GM19468 (cell line): Measurements from ENCODE around the gene HLA-E.
"Not testable (repeated sequence)": the region's sequence is repeated elsewhere in the genome, so short reads cannot be mapped to it uniquely, and the experiment has no call there.

Experiments used
- ATAC-seq: cut with Tn5 transposase; IDR thresholded peaks from one replicate; pipeline ENCODE4 v1.9.1; 2021; ENCODE audit warnings: mild to moderate bottlenecking, moderate library complexity, moderate number of reproducible peaks; ENCODE audit not compliant: unreplicated experiment; ENCODE audit errors: extremely low read depth

Gene HLA-E

GRCh38 chr6:30500421-30501355, 11.4 kb downstream of the HLA-E start:
- no peak for ATAC-seq

GRCh38 chr6:30507849-30508827, 18.8 kb downstream of the HLA-E start:
- no peak for ATAC-seq

GRCh38 chr6:30508890-30509736, 19.8 kb downstream of the HLA-E start:
- ATAC-seq = no peak

DNA sequence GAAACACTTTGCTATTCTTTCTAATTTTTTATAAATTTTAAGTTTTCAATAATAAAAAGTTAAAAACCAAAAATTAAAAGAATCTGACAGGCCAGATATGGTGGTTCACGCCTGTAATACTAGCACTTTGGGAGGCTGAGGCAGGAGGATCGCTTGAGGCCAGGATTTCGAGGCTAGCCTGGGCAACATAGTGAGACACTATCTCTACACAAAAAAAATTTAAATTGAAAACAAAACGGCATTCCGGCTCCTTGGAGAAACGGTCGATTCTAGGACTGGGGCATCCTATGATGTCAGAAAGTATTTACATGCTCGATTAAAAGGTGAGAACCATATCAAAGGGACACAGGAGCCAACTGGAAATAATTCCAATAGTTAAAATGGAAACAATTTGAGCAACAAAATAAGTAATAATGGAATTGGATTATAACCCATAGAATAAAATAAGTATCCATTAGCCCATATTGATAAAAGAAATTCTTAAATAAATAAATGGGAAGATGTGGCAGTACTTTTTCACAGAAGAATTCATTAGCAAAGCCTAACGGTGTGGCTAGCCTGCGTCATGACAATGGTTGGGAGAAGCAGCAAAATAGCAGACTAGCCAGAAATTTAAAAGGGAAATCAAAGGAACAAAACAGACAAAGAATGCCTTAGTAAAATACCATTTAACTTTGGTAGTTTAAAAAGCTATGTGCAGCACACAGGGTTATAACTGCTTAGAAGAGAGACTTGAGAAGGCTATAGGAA, 21.3 kb downstream of the HLA-E start:
- ATAC-seq = no peak

DNA sequence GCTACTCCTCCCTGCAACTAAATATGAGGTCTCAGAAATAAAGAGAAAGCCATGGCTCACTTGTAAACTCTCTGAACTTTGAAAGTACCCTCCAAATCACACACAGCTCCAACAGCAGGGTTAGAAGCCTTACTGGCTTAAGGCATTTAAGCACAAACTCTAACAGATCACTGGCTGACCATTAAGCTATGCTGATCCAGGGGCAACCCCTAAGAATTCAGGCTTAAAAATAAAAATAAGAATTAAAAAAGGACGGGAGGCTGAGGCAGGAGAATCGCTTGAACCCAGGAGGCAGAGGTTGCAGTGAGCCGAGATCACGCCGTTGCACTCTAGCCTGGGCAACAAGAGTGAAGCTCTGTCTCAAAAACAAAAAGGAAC, 21.8 kb downstream of the HLA-E start:
- ATAC-seq = no peak

DNA sequence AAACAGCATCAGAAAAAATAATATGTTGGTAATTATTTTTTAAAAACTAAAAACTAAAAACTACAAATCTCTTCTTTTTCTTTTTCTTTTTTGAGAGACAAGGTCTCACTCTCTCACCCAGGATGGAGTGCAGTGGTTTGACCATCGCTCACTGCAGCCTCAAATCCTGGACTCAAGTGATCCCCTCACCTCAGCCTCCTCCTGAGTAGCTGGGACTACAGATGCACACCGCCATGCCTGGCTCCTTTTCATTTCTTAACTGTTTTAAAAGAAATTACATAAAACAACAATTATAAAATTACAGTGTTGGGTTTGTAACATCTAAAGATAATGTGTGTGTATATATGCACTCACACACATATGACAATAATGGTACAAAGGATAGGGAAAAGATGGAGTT, 24.1 kb downstream of the HLA-E start:
- no peak for ATAC-seq

- ATAC-seq = no peak
These were observed 25.8 kb downstream of the HLA-E start for GRCh38 chr6:30515106-30515505.

DNA sequence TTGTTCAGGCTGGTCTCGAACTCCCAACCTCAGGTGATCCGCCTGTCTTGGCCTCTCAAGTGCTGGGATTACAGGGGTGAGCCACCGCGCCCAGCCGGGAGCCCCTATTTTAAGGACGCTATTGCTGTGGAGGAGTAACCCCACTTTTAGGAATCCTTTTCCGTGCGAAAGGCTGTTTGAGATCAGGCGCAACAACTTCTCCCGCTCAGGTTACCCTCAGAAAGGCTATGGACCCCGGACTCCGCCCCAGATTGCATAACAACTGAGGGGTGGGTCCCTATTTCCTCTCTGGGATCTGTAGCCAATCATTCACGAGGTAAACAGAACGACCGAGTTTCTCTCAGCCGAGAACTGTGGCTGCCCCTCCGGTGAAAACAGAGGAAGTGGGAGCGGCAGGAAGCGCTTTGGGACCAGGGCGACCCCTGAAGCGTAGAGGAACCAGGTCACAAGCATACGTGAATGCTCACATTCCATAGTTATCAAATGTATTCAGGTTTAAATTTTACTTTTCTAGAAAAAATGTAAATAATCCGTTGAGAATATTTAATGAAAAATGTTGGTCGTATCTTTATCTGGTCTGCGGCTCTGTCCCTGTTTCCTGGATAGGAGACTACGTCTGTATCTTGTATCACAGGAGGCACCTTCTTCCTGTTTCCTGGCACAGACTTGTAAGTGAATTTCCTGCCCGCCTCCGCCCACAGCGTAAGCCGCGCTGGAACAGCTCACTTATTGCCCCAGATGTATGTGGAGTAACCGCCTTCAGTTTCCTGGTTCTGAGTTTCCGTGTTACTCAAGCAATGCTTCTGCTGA, 26.8 kb downstream of the HLA-E start:
- no peak for ATAC-seq

- not testable (repeated sequence) for ATAC-seq
These were observed 27.4 kb downstream of the HLA-E start for GRCh38 chr6:30516754-30517076.

- not testable (repeated sequence) for ATAC-seq
These were observed 28.6 kb downstream of the HLA-E start for GRCh38 chr6:30517767-30518504.

GRCh38 chr6:30518505-30519145, 29.3 kb downstream of the HLA-E start:
- not testable (repeated sequence) for ATAC-seq

GRCh38 chr6:30520522-30520921, 31.2 kb downstream of the HLA-E start:
- no peak for ATAC-seq

DNA sequence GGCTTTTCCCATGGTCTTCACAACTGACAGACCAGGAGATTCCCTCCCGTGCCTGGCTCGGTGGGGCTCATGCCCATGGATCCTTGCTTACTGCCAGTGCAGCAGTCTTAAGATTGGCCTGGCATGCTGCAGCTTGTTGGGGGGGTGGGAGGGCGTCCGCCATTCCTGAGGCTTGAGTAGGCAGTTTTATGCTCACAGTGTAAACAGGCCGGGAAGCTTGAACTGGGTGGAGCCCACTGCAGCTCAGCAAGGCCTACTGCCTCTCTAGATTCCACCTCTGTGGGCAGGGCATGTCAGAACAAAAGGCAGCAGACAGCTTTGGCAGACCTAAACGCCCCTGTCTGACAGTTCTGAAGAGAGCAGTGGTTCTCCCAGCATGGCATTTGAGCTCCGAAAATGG, 31.8 kb downstream of the HLA-E start:
- not testable (repeated sequence) for ATAC-seq

DNA sequence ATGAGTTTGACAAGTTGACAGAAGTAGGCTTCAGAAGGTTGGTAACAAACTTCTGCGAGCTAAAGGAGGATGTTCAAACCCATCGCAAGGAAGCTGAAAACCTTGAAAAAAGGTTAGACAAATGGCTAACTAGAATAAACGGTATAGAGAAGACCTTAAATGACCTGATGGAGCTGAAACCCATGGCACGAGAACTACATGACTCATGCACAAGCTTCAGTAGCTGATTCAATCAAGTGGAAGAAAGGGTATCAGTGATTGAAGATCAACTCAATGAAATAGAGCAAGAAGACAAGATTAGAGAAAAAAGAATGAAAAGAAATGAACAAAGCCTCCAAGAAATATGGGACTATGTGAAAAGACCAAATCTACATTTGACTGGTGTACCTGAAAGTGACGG, 32.6 kb downstream of the HLA-E start:
- ATAC-seq = not testable (repeated sequence)

DNA sequence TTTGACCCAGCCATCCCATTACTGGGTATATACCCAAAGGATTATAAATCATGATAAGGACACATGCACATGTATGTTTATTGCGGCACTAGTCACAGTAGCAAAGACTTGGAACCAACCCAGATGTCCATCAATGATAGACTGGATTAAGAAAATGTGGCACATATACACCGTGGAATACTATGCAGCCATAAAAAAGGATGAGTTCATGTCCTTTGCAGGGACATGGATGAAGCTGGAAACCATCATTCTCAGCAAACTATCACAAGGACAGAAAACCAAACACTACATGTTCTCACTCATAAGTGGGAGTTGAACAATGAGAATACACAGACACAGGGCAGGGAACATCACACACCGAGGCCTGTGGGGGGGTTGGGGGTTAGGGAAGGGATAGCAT, 37.1 kb downstream of the HLA-E start:
- not testable (repeated sequence) for ATAC-seq

GRCh38 chr6:30529349-30529875, 40.1 kb downstream of the HLA-E start:
- ATAC-seq = not testable (repeated sequence)

- no peak for ATAC-seq
These were observed 40.7 kb downstream of the HLA-E start for GRCh38 chr6:30530014-30530413.
